Endothelial cell of umbilical vein (primary cell): ENCODE measurements around the gene CWC27. TPM values are rescaled to one million over a fixed set of nuclear protein-coding genes. Genes with fewer than 3 reads are reported as not detected.

Experiments
- BruUV-seq: library from RNA; stranded (reverse); fragments of 400-500 nt; replicated peaks from 2 replicates; lab custom pipeline; 2021; lab: Mats Ljungman, UMichigan
- CTCF ChIA-PET: fragments of 300-600, 350-600 bp; sonication (Branson Sonifier 250); formaldehyde crosslinking; loops from one replicate; lab custom pipeline; 2021; ENCODE audit warnings: antibody characterized with exemption, inconsistent platforms; lab: Charles Lee
- POLR2A ChIA-PET: fragments of 300-600, 350-600 bp; sonication (Branson Sonifier 250); formaldehyde crosslinking; loops from one replicate; lab custom pipeline; 2021; ENCODE audit warnings: antibody characterized with exemption, inconsistent platforms; lab: Charles Lee
- DNase-seq: peaks from one replicate; pipeline ENCODE4 v3.0.0-alpha.2; 2011; ENCODE audit warnings: low read depth, low spot score
- FAIRE-seq: peaks from 2 replicates; lab custom pipeline; 2011; peaks lifted over from hg19 to GRCh38; lab: Jason Lieb, UNC
- H2AFZ ChIP-seq: 2 replicates; pipeline ENCODE4 v1.6.0; 2012; ENCODE audit warnings: low read depth, low read length, control low read depth, inconsistent platforms
- H3K27ac ChIP-seq: 2 replicates; pipeline ENCODE4 v1.5.1; 2011; ENCODE audit warnings: low read depth, mild to moderate bottlenecking, control low read depth, low read length, moderate library complexity; ENCODE audit not compliant: insufficient read depth
- H3K27me3 ChIP-seq, 2 experiments: 2 replicates each; pipeline versions ENCODE4 v1.6.0 to v1.6.1; 2011; ENCODE audit warnings: low read length in 2 of 2, mixed read lengths in 1 of 2; ENCODE audit not compliant: control insufficient read depth in 2 of 2, insufficient read depth in 2 of 2
- H3K36me3 ChIP-seq, 2 experiments: 2 replicates in 1 of 2; 3 replicates in 1 of 2; pipeline ENCODE4 v1.5.1; 2011; ENCODE audit warnings: low read length in 2 of 2, mild to moderate bottlenecking in 1 of 2, moderate library complexity in 1 of 2; ENCODE audit not compliant: control insufficient read depth in 2 of 2, insufficient read depth in 2 of 2; ENCODE audit errors: extremely low read depth in 1 of 2
- H3K4me1 ChIP-seq: 3 replicates; pipeline ENCODE4 v1.5.1; 2011; ENCODE audit warnings: mild to moderate bottlenecking, low read length; ENCODE audit not compliant: control insufficient read depth, insufficient read depth; ENCODE audit errors: extremely low read depth
- H3K4me2 ChIP-seq: 2 replicates; pipeline ENCODE4 v1.6.1; 2011; ENCODE audit warnings: low read length, control low read depth, mixed read lengths; ENCODE audit not compliant: insufficient read depth
- H3K4me3 ChIP-seq, 3 experiments: fragments of 200-600 bp in 1 of 3; sonication (generic), shearing (Covaris generic) in 1 of 3; replicated peaks in 1 of 3; 2 replicates each; pipeline ENCODE4 v1.5.1; 2011 to 2016; ENCODE audit warnings: control low read depth in 3 of 3, low read length in 3 of 3, mild to moderate bottlenecking in 2 of 3, inconsistent platforms in 1 of 3, low read depth in 1 of 3, moderate library complexity in 1 of 3; ENCODE audit not compliant: insufficient read depth in 1 of 3
- H3K79me2 ChIP-seq: 2 replicates; pipeline ENCODE4 v1.6.0; 2012; ENCODE audit warnings: low read length, inconsistent platforms; ENCODE audit not compliant: control insufficient read depth, insufficient read depth
- H3K9ac ChIP-seq: replicated peaks from 2 replicates; pipeline ENCODE3; 2011; ENCODE audit warnings: low read length, control low read depth; ENCODE audit not compliant: insufficient read depth; ENCODE audit errors: extremely low read depth
- H3K9me1 ChIP-seq: replicated peaks from 3 replicates; pipeline ENCODE4 v1.6.0; 2011; ENCODE audit warnings: mild to moderate bottlenecking, low read length; ENCODE audit not compliant: control insufficient read depth, insufficient read depth; ENCODE audit errors: extremely low read depth
- H3K9me3 ChIP-seq: replicated peaks from 2 replicates; pipeline ENCODE4 v1.5.1; 2012; ENCODE audit warnings: low read length, inconsistent platforms; ENCODE audit not compliant: control insufficient read depth, insufficient read depth
- H4K20me1 ChIP-seq: replicated peaks from 2 replicates; pipeline ENCODE3; 2011; ENCODE audit warnings: mild to moderate bottlenecking, low read length; ENCODE audit not compliant: control insufficient read depth, insufficient read depth; ENCODE audit errors: extremely low read depth
- CTCF ChIP-seq, 2 donors: IDR thresholded peaks; 1 replicate in 1 of 2; 2 replicates in 1 of 2; pipeline ENCODE4 v1.5.1; 2011; ENCODE audit warnings: low read length in 2 of 2, mild to moderate bottlenecking in 2 of 2, moderate library complexity in 2 of 2, control low read depth in 1 of 2, inconsistent platforms in 1 of 2, low read depth in 1 of 2; ENCODE audit not compliant: insufficient read depth in 1 of 2; ENCODE audit errors: extremely low read depth in 1 of 2
- EZH2 ChIP-seq: IDR thresholded peaks from 2 replicates; pipeline ENCODE4 v1.6.1; 2012; ENCODE audit warnings: borderline replicate concordance, low read depth, mild to moderate bottlenecking, moderate library complexity, low read length, inconsistent platforms; ENCODE audit not compliant: severe bottlenecking
- FOS ChIP-seq: IDR thresholded peaks from 2 replicates; pipeline ENCODE4 v1.6.1; 2011; ENCODE audit warnings: mild to moderate bottlenecking, low read length, moderate library complexity, borderline replicate concordance; ENCODE audit not compliant: insufficient read depth
- GATA2 ChIP-seq: IDR thresholded peaks from 2 replicates; pipeline ENCODE4 v1.7.0; 2011; ENCODE audit warnings: low read depth, mild to moderate bottlenecking, moderate library complexity, mixed read lengths, low read length; ENCODE audit not compliant: insufficient read length, insufficient read depth
- JUN ChIP-seq: IDR thresholded peaks from 2 replicates; pipeline ENCODE4 v1.6.1; 2011; ENCODE audit warnings: borderline replicate concordance, low read depth; ENCODE audit not compliant: insufficient read length, insufficient read depth
- MAX ChIP-seq: IDR thresholded peaks from 2 replicates; pipeline ENCODE4 v1.6.1; 2011; ENCODE audit not compliant: insufficient read depth, insufficient read length
- MYC ChIP-seq: IDR thresholded peaks from one replicate; pipeline ENCODE4 v1.6.1; 2011; ENCODE audit warnings: mild to moderate bottlenecking, low read depth, low read length
- POLR2A ChIP-seq: IDR thresholded peaks from 2 replicates; pipeline ENCODE4 v1.6.1; 2012; ENCODE audit warnings: low read depth, mild to moderate bottlenecking, control low read depth, low read length
- POLR2AphosphoS5 ChIP-seq: IDR thresholded peaks from 2 replicates; pipeline ENCODE4 v1.6.1; 2012; ENCODE audit warnings: low read depth, mild to moderate bottlenecking, control low read depth, low read length, moderate library complexity; ENCODE audit not compliant: insufficient read depth
- dilution Hi-C: fragments of 300-500 bp; cut with MboI; formaldehyde crosslinking; loops from one replicate; pipeline ENCODE4 v1.15.0; 2019; ENCODE audit warnings: low sequenced_read_pairs; ENCODE audit not compliant: extremely low pct_ligation_motif_present
- intact Hi-C: fragments of 100-400 bp; cut with micrococcal nuclease; formaldehyde crosslinking; loops from one replicate; pipeline ENCODE4 v1.10.0; 2022
- polyA plus RNA-seq, 4 experiments: library from polyadenylated mRNA; depleted of rRNA in 3 of 4; stranded (reverse) in 3 of 4; unstranded in 1 of 4; fragments of >200 nt; gene quantifications; 2 replicates each; pipeline versions ENCODE4 v1.2.1 to v1.2.3, GENCODE V29; 2011 to 2012; ENCODE audit warnings: missing spikeins in 1 of 4
- total RNA-seq: library from RNA; stranded (reverse); gene quantifications from 2 replicates; pipeline ENCODE4 v1.2.3, GENCODE V29; 2021

Gene CWC27
- total and polyA plus RNA-seq, 2 donors (not counting 3 experiments of a cell fraction or from before 2014, with no cell fraction given), result 11.9 to 23.8 TPM

DNA sequence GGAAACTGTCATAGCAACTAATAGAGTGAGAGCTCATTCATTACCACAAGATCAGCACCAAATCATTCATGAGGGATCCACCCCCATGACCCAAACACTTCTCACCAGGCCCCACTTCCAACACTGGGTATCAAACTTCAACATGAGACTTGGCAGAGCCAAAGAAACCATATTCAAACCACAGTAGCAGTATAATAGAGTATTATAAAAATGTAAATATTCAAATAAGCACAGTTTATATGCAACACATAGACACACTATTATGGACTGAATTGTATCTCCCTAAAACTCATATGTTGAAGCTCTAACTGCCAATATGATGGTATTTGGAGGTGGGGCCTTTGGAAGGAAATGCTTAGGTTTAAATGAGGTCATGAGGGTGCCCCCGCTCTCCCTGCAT lies 240.5 kb downstream of the CWC27 start:
- Histone ChIP-seq H3K4me3 (no peak overlapping the region), H3K4me1 (no peaks in the 10 kb centered on the region), H3K79me2 (no peaks in the 10 kb centered on the region), H3K9ac (no peak overlapping the region), H4K20me1 (no peaks in the 10 kb centered on the region), H3K27ac (no peak overlapping the region), H3K4me2 (no peak overlapping the region), H3K9me1 (no peaks in the 10 kb centered on the region), H3K9me3 (no peaks in the 10 kb centered on the region), H3K36me3 (no peaks in the 10 kb centered on the region), H2AFZ (no peak overlapping the region), H3K27me3 (no peaks in the 10 kb centered on the region)
- CTCF ChIA-PET, result no interaction called here
- intact Hi-C loops, result no loop called here
- no peak for FAIRE-seq
- no peak for DNase-seq
- TF ChIP-seq MYC (no peak), GATA2 (no peak), MAX (no peak)
- dilution Hi-C loops, result no loop called here
- BruUV-seq, result no TSS peak
- POLR2A ChIA-PET, result no interaction called here

- no TSS peak for BruUV-seq
- Histone ChIP-seq H3K9me1 (no peaks in the 10 kb centered on the region), H2AFZ (no peak overlapping the region), H3K4me3 (no peak overlapping the region), H3K36me3 (no peaks in the 10 kb centered on the region), H3K4me2 (no peak overlapping the region), H3K4me1 (no peaks in the 10 kb centered on the region), H3K79me2 (no peaks in the 10 kb centered on the region), H3K9ac (no peak overlapping the region), H3K27ac (no peak overlapping the region), H4K20me1 (no peaks in the 10 kb centered on the region), H3K9me3 (no peaks in the 10 kb centered on the region), H3K27me3 (no peaks in the 10 kb centered on the region)
- DNase-seq, result no peak
- no peak for FAIRE-seq
- ChIA-PET CTCF (no interaction called here), POLR2A (no interaction called here)
- dilution Hi-C loops (no loop called here), intact Hi-C loops (no loop called here)
- TF ChIP-seq EZH2 (no peak), MYC (no peak), POLR2A (no peak), POLR2AphosphoS5 (no peak), GATA2 (no peak), CTCF (IDR thresholded peaks at IDR 0.05; ENCODE audit: extremely low read depth in 1 of 2, insufficient read depth in 1 of 2, low read depth in 1 of 2, low read length in 2 of 2) (no peak), MAX (no peak), FOS (no peak), JUN (no peak)
Observed at GRCh38 chr5:65010841-65011240, 242.1 kb downstream of the CWC27 start.
